Transverse colon (tissue), 4 donors: ENCODE results near the gene EFR3B. TPM values are rescaled to one million over a fixed set of nuclear protein-coding genes. Genes with fewer than 3 reads are reported as not detected.
"Not testable (repeated sequence)": the region's sequence is repeated elsewhere in the genome, so short reads cannot be mapped to it uniquely, and the experiment has no call there.

ENCODE experiments used
- DNase-seq: peaks from one replicate; pipeline ENCODE4 v3.0.0-alpha.2; 2019
- H3K27ac ChIP-seq, 4 donors: fragments of 200-600 bp; sonication (generic); 2 replicates each; pipeline ENCODE4 v1.5.1; 2016 to 2018; ENCODE audit warnings: inconsistent platforms in 4 of 4
- H3K27me3 ChIP-seq: fragments of 200-600 bp; sonication (generic); 2 replicates; pipeline ENCODE4 v1.5.1; 2017; ENCODE audit warnings: inconsistent platforms
- H3K36me3 ChIP-seq, 4 donors: fragments of 200-600 bp; sonication (generic); 2 replicates each; pipeline ENCODE4 v1.5.1; 2017 to 2019; ENCODE audit warnings: inconsistent platforms in 4 of 4
- H3K4me1 ChIP-seq, 4 donors: fragments of 200-600 bp; sonication (generic); 2 replicates each; pipeline ENCODE4 v1.5.1; 2017 to 2020; ENCODE audit warnings: inconsistent platforms in 4 of 4
- H3K4me3 ChIP-seq, 4 donors: fragments of 200-600 bp; sonication (generic); 1 replicate in 1 of 4; 2 replicates in 3 of 4; pipeline versions ENCODE4 v1.5.1 to v1.6.1; 2017 to 2019; ENCODE audit warnings: inconsistent platforms in 4 of 4
- H3K9me3 ChIP-seq, 2 donors: fragments of 200-600 bp; sonication (generic); 2 replicates each; pipeline ENCODE4 v1.5.1; 2017 to 2019; ENCODE audit warnings: inconsistent platforms in 2 of 2
- EP300 ChIP-seq: sonication (generic); formaldehyde crosslinking; IDR thresholded peaks from one replicate; pipeline ENCODE4 v1.6.1; 2017; ENCODE audit warnings: antibody characterized with exemption, low read depth
- POLR2A ChIP-seq: fragments of 450-650 bp; IDR thresholded peaks from one replicate; pipeline ENCODE4 v1.6.1; 2016; ENCODE audit warnings: antibody characterized with exemption, mild to moderate bottlenecking, moderate library complexity
- POLR2AphosphoS5 ChIP-seq, 3 donors: sonication (generic); formaldehyde crosslinking; IDR thresholded peaks; one replicate each; pipeline ENCODE4 v1.6.1; 2016; ENCODE audit warnings: antibody characterized with exemption in 3 of 3
- WGBS, 2 donors: methylation state at CpG; one replicate each; pipeline ENCODE4 v1.1.5; 2018; ENCODE audit warnings: low coverage in 1 of 2; 5-methylcytosine and 5-hydroxymethylcytosine counted together
- in situ Hi-C, 4 donors: fragments of 200-750 bp; cut with MboI; loops; one replicate each; pipeline versions ENCODE4 v1.15.0 to v1.15.1; 2017; ENCODE audit warnings: low sequenced_read_pairs in 3 of 4, low pct_ligation_motif_present in 1 of 4, low pct_unique_long_range_greater_than_20kb in 1 of 4
- intact Hi-C: fragments of 100-400 bp; cut with DNase I; formaldehyde crosslinking; loops from one replicate; pipeline ENCODE4 v1.15.1; 2023; ENCODE audit warnings: low total_unique reads
- total RNA-seq, 4 donors: library from RNA; depleted of rRNA; stranded (reverse); fragments of >200 nt; gene quantifications; one replicate each; pipeline ENCODE4 v1.1.0, GENCODE V29; 2016
- TF ChIP-seq, protein P1 (sequence below), 5 experiments: fragments of 200-600 bp in 3 of 5; fragments of 450-650 bp in 2 of 5; sonication (generic) in 3 of 5; IDR thresholded peaks; 1 replicate in 2 of 5; 2 replicates in 3 of 5; pipeline ENCODE4 v1.5.1; 2016 to 2017; ENCODE audit warnings: antibody characterized with exemption in 5 of 5, inconsistent platforms in 3 of 5, mild to moderate bottlenecking in 2 of 5, moderate library complexity in 1 of 5

Gene EFR3B
- total RNA-seq, 4 donors from 2014 or later, result under 0.01 to 1.4 (median 0.70) TPM

- Histone ChIP-seq H3K27me3 (no peaks in the 10 kb centered on the region), H3K27ac (no peak overlapping the region), H3K9me3 (no peaks in the 10 kb centered on the region), H3K36me3 (no peaks in the 10 kb centered on the region), H3K4me1 (no peaks in the 10 kb centered on the region), H3K4me3 (no peak overlapping the region)
- no peak for TF ChIP-seq POLR2AphosphoS5 (IDR thresholded peaks at IDR 0.05)
- no peak for TF ChIP-seq EP300
- TF ChIP-seq POLR2A, result no peak
- TF ChIP-seq, protein P1, sequence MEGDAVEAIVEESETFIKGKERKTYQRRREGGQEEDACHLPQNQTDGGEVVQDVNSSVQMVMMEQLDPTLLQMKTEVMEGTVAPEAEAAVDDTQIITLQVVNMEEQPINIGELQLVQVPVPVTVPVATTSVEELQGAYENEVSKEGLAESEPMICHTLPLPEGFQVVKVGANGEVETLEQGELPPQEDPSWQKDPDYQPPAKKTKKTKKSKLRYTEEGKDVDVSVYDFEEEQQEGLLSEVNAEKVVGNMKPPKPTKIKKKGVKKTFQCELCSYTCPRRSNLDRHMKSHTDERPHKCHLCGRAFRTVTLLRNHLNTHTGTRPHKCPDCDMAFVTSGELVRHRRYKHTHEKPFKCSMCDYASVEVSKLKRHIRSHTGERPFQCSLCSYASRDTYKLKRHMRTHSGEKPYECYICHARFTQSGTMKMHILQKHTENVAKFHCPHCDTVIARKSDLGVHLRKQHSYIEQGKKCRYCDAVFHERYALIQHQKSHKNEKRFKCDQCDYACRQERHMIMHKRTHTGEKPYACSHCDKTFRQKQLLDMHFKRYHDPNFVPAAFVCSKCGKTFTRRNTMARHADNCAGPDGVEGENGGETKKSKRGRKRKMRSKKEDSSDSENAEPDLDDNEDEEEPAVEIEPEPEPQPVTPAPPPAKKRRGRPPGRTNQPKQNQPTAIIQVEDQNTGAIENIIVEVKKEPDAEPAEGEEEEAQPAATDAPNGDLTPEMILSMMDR (IDR thresholded peaks at IDR 0.05), result no peak
- WGBS, 2 donors, result 56 to 66% methylated on average over 9 to 11 of the region's 11 CpGs
- no peak for DNase-seq
- intact Hi-C loops (no loop called here), in situ Hi-C loops (no loop called here)
Measured at GRCh38 chr2:25009954-25010353, 31.9 kb upstream of the EFR3B start.

- 91 to 100% methylated on average over 1 to 2 of the region's 2 CpGs for WGBS, 2 donors
- in situ Hi-C loops, H3K27ac ChIP-seq, H3K4me1 ChIP-seq, H3K4me3 ChIP-seq, H3K36me3 ChIP-seq, intact Hi-C loops, H3K9me3 ChIP-seq, H3K27me3 ChIP-seq, DNase-seq: not testable (repeated sequence)
Measured at GRCh38 chr2:25011342-25011741, 30.5 kb upstream of the EFR3B start.

DNA sequence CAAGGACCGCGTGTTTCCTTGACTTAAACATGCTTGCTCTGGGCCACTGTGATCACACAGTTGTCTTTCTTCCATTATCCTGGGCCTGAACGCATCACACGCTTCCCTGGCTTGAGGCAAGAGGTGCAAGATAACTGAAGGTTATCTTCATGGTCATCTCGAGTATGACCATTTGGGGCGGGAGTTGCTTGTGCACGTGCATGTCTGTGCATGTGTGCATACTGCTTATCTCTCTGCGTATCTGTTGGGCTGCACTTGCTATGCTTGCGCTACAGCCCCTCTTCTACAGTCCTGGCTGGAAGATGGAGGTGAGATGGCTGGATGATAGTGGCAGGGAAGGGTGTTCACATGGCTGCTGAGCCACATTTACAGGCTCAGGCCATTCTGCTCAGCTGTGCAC, 27.2 kb upstream of the EFR3B start:
- intact Hi-C loops, result loop anchor here (5.0 kb wide), 1 partner anchor 1168 kb away; no protein-coding TSS in a partner anchor
- WGBS, 2 donors, result 60 to 93% methylated on average over 1 to 9 of the region's 9 CpGs
- H3K27me3 ChIP-seq, result no peaks in the 10 kb centered on the region

GRCh38 chr2:25018681-25019080, 23.2 kb upstream of the EFR3B start:
- Histone ChIP-seq H3K27me3 (peaks cover 4% of the 10 kb centered on the region), H3K27ac (no peak overlapping the region), H3K4me1 (no peaks in the 10 kb centered on the region), H3K4me3 (no peak overlapping the region), H3K36me3 (no peaks in the 10 kb centered on the region), H3K9me3 (no peaks in the 10 kb centered on the region)
- intact Hi-C loops, result loop anchor here (5.0 kb wide), 1 partner anchor 1164 kb away; no protein-coding TSS in a partner anchor
- WGBS, 2 donors, result 51 to 68% methylated on average over 5 to 7 of the region's 7 CpGs
- DNase-seq, result no peak
- no peak for TF ChIP-seq POLR2AphosphoS5 (IDR thresholded peaks at IDR 0.05)
- TF ChIP-seq POLR2A, result no peak
- TF ChIP-seq, protein P1 (IDR thresholded peaks at IDR 0.05), result no peak
- TF ChIP-seq EP300, result no peak
- in situ Hi-C loops, result no loop called here

More for the DNA sequence above, 27.2 kb upstream of the EFR3B start:
- DNase-seq, result no peak
- in situ Hi-C loops, result no loop called here
- Histone ChIP-seq H3K36me3 (no peaks in the 10 kb centered on the region), H3K9me3 (no peaks in the 10 kb centered on the region), H3K4me3 (no peak overlapping the region), H3K4me1 (no peaks in the 10 kb centered on the region), H3K27ac (no peak overlapping the region)
- TF ChIP-seq POLR2A, result no peak

GRCh38 chr2:25021791-25022362, 20.0 kb upstream of the EFR3B start:
- no peaks in the 10 kb centered on the region for H3K36me3 ChIP-seq
- DNase-seq, result no peak
- no peak for TF ChIP-seq POLR2AphosphoS5 (IDR thresholded peaks at IDR 0.05)
- TF ChIP-seq POLR2A, result no peak
- TF ChIP-seq, protein P1 (IDR thresholded peaks at IDR 0.05), result no peak
- no peak for TF ChIP-seq EP300
- H3K9me3 ChIP-seq, result no peaks in the 10 kb centered on the region
- in situ Hi-C loops, result no loop called here
- H3K27me3 ChIP-seq, result peaks cover 4% of the 10 kb centered on the region
- 82 to 100% methylated on average over 1 to 2 of the region's 2 CpGs for WGBS, 2 donors
- no peak overlapping the region for H3K4me3 ChIP-seq
- H3K4me1 ChIP-seq, result no peaks in the 10 kb centered on the region
- intact Hi-C loops, result no loop called here
- no peak overlapping the region for H3K27ac ChIP-seq
